ENCODE data around the gene BAX.
"Not testable (repeated sequence)": the region's sequence is repeated elsewhere in the genome, so short reads cannot be mapped to it uniquely, and the experiment has no call there.

BAX gene

GRCh38 chr19:48927692-48928091 lies 27.0 kb upstream of the BAX start:
- DNase-seq, result not testable (repeated sequence)

GRCh38 chr19:48928164-48929025 lies 26.3 kb upstream of the BAX start:
- DNase-seq, result no peak

GRCh38 chr19:48933382-48933932 lies 21.2 kb upstream of the BAX start, which contains the start of gene DHDH:
DHDH (plus strand) TSS chr19:48933699; CDS start chr19:48933722, 23 bp downstream.
- DNase-seq, result peak; percentile 81

GRCh38 chr19:48934837-48935236 lies 19.8 kb upstream of the BAX start:
- no peak for DNase-seq

- DNase-seq, result no peak
These were observed 18.8 kb upstream of the BAX start for GRCh38 chr19:48935864-48936263.

GRCh38 chr19:48938256-48938655 lies 16.4 kb upstream of the BAX start:
- DNase-seq, result no peak

GRCh38 chr19:48940902-48941301 lies 13.8 kb upstream of the BAX start:
- no peak for DNase-seq

- DNase-seq, result no peak
These were observed 11.6 kb upstream of the BAX start for GRCh38 chr19:48943081-48943480.

- no peak for DNase-seq
These were observed 9.3 kb upstream of the BAX start for GRCh38 chr19:48945415-48945814.

- no peak for DNase-seq
These were observed 8.9 kb upstream of the BAX start for GRCh38 chr19:48945817-48946216.

- DNase-seq, result no peak
These were observed 8.0 kb upstream of the BAX start for GRCh38 chr19:48946463-48947257.

GRCh38 chr19:48947258-48947542 lies 7.5 kb upstream of the BAX start:
- no peak for DNase-seq

- DNase-seq, result no peak
These were observed 4.5 kb upstream of the BAX start for GRCh38 chr19:48950159-48950558.

- DNase-seq, result no peak
These were observed 3.7 kb upstream of the BAX start for GRCh38 chr19:48950830-48951519.

GRCh38 chr19:48953141-48953540 lies 1.5 kb upstream of the BAX start:
- no peak for DNase-seq

GRCh38 chr19:48953990-48954594 lies 583 bp upstream of the BAX start:
- DNase-seq, result no peak

GRCh38 chr19:48955308-48955958 lies 758 bp downstream of the BAX start:
- no peak for DNase-seq

- DNase-seq, result no peak
These were observed 3.3 kb downstream of the BAX start for GRCh38 chr19:48958006-48958405.

- DNase-seq, result no peak
These were observed 4.9 kb downstream of the BAX start for GRCh38 chr19:48959341-48960239.

- no peak for DNase-seq
These were observed 6.5 kb downstream of the BAX start for GRCh38 chr19:48961051-48961649.

Data from right kidney (tissue), 1 donor.